Measurements from ENCODE around the gene ADAP1. TPM values are rescaled to one million over a fixed set of nuclear protein-coding genes. Genes with fewer than 3 reads are reported as not detected.

The ADAP1 gene
- total and polyA plus RNA-seq, 3 experiments from 2014 or later: 37.7 to 77.3 (median 67.7) TPM

- no peak overlapping the region for H3K4me3 Mint-ChIP-seq
- DNase-seq: no peak
- H3K4me1 Mint-ChIP-seq: peaks cover 5 to 31% (median 9%) of the 10 kb centered on the region in 3 donors
- Histone ChIP-seq H3K9me3 (ENCODE audit: low read length) (no peaks in the 10 kb centered on the region), H3K27me3 (ENCODE audit: insufficient read depth, low read length, poor library complexity, severe bottlenecking) (no peaks in the 10 kb centered on the region), H3K4me1 (ENCODE audit: insufficient read depth, low read length) (no peaks in the 10 kb centered on the region), H3K27ac (ENCODE audit: low read depth, low read length) (no peak overlapping the region), H3K36me3 (ENCODE audit: insufficient read depth, low read length) (peaks cover 41% of the 10 kb centered on the region), H3K4me3 (ENCODE audit: low read length) (no peak overlapping the region)
- peaks cover 0 to 2% (median 0%) of the 10 kb centered on the region in 5 donors for H3K9me3 Mint-ChIP-seq
- H3K27me3 Mint-ChIP-seq: peaks cover 0 to 2% of the 10 kb centered on the region in 2 donors
- H3K36me3 Mint-ChIP-seq: peaks cover 8 to 63% (median 9%) of the 10 kb centered on the region in 3 donors
- CTCF ChIA-PET: no interaction called here
- peak overlapping the region in 2 of 8 donors; percentile 38 to 77 for H3K27ac Mint-ChIP-seq
- POLR2A ChIA-PET: no interaction called here
These were observed 66.1 kb downstream of the ADAP1 start for GRCh38 chr7:888081-889024.

- peaks cover 0 to 2% (median 0%) of the 10 kb centered on the region in 5 donors for H3K9me3 Mint-ChIP-seq
- CTCF ChIA-PET: interaction anchor here (1.3 kb wide), 1 partner anchor 15 kb away, joined by 3 read pairs; no protein-coding TSS in a partner anchor
- H3K4me1 ChIP-seq (ENCODE audit: insufficient read depth, low read length): no peaks in the 10 kb centered on the region
- no peak overlapping the region for H3K4me3 ChIP-seq (ENCODE audit: low read length)
- peaks cover 0 to 2% of the 10 kb centered on the region in 2 donors for H3K27me3 Mint-ChIP-seq
- peaks cover 3 to 62% (median 4%) of the 10 kb centered on the region in 3 donors for H3K36me3 Mint-ChIP-seq
- peaks cover 11 to 39% (median 13%) of the 10 kb centered on the region in 3 donors for H3K4me1 Mint-ChIP-seq
- no peaks in the 10 kb centered on the region for H3K27me3 ChIP-seq (ENCODE audit: insufficient read depth, low read length, poor library complexity, severe bottlenecking)
- no peaks in the 10 kb centered on the region for H3K9me3 ChIP-seq (ENCODE audit: low read length)
- no peak for DNase-seq
- H3K27ac Mint-ChIP-seq: no peak overlapping the region
- no peak overlapping the region for H3K27ac ChIP-seq (ENCODE audit: low read depth, low read length)
- H3K36me3 ChIP-seq (ENCODE audit: insufficient read depth, low read length): peaks cover 38% of the 10 kb centered on the region
- POLR2A ChIA-PET: no interaction called here
- no peak overlapping the region for H3K4me3 Mint-ChIP-seq
These were observed 67.0 kb downstream of the ADAP1 start for GRCh38 chr7:887488-887820.

DNA sequence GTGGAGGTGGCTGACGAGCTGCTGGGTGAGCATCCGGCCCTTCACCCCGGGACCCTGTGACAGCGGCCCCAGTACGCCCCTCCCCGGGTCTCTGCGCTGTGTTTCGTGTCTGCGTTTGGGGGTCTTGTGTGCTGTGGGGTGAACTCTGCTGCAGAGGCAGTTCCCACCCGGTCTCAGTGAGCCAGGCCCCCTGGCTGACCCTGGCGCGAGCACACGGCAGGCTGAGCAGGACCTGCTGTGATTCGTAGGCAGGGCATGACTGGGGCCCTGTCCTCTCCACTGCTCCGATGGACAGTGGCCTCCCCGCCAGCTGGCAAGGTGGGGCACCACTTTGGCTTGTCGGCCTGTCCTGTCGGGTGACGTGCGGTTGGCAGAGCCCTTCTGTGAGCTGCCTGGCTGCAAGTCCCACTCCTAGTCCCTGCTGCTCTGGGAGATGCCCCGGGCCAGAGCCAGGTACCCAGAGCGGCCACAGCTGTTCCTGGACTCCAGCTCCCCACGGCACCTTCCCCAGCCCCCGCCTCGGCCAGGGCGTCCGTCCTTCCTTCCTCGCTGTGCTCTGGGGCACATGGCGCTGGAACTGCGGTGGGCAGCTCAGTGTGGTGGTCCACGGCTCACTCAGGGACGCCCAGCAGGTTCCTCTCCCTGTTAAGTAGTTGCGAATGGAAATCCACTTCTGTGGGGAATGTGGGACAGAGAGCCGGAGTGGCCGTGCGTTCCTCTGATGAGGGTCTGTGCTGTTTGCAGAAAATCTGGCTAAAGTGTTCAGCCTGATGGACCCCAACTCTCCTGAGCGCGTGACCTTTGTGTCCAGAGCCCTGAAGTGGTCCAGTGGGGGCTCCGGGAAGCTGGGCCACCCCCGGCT, 67.6 kb downstream of the ADAP1 start:
- Mint-ChIP-seq H3K27ac (no peak overlapping the region), H3K4me1 (peaks cover 14 to 44% (median 16%) of the 10 kb centered on the region in 3 donors), H3K9me3 (no peaks in the 10 kb centered on the region), H3K36me3 (peaks cover 0 to 60% (median 3%) of the 10 kb centered on the region in 3 donors), H3K27me3 (peaks cover 0 to 2% of the 10 kb centered on the region in 2 donors), H3K4me3 (no peak overlapping the region)
- Histone ChIP-seq H3K36me3 (ENCODE audit: insufficient read depth, low read length) (peaks cover 33% of the 10 kb centered on the region), H3K4me1 (ENCODE audit: insufficient read depth, low read length) (no peaks in the 10 kb centered on the region), H3K27ac (ENCODE audit: low read depth, low read length) (no peak overlapping the region), H3K9me3 (ENCODE audit: low read length) (no peaks in the 10 kb centered on the region), H3K27me3 (ENCODE audit: insufficient read depth, low read length, poor library complexity, severe bottlenecking) (no peaks in the 10 kb centered on the region), H3K4me3 (ENCODE audit: low read length) (no peak overlapping the region)
- ChIA-PET POLR2A (no interaction called here), CTCF (interaction anchor here (1.3 to 2.0 kb wide), 2 partner anchors 14 to 38 kb away, joined by 3 to 4 read pairs; no protein-coding TSS in a partner anchor)
- DNase-seq: no peak

DNA sequence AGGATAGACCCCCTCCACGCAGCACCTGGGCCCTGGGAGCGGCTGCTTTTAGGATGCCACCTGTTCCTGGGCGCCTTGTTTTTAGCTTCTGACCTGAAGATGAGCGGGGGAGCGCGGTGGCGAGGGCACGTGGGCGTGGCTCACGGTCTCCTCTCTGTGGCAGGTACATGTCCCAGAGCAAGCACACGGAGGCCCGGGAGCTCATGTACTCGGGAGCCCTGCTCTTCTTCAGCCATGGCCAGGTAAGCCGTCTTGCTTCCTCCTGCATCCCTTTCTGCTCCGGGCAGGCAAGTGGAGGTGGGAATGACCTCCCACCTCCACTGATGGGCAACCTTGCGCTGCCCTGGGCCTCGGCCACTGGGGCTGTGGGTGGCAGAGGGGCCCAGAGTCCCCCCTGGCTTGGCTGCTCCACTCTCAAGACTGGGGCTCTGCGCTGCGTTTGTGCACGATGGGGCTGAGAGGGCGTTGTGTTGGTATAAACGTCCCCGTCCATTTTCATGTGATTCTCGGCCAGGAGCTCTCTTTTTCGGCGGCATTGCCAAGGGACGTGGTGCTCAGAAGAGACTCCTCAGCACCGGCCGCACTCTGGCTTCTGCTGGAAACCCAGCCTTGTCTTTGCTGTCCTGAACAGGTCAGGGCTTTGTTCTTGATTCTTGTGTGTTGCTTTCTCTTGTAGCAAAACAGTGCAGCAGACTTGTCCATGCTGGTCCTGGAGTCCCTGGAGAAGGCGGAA, 68.4 kb downstream of the ADAP1 start:
- ChIA-PET POLR2A (no interaction called here), CTCF (interaction anchor here (1.3 to 2.0 kb wide), 2 partner anchors 13 to 39 kb away, joined by 3 to 4 read pairs; no protein-coding TSS in a partner anchor)
- no peaks in the 10 kb centered on the region for H3K9me3 ChIP-seq (ENCODE audit: low read length)
- H3K27ac ChIP-seq (ENCODE audit: low read depth, low read length): no peak overlapping the region
- H3K4me1 ChIP-seq (ENCODE audit: insufficient read depth, low read length): no peaks in the 10 kb centered on the region
- Mint-ChIP-seq H3K36me3 (peaks cover 0 to 55% (median 4%) of the 10 kb centered on the region in 3 donors), H3K27ac (peak overlapping the region in 3 of 8 donors; percentile 29 to 77 (median 54)), H3K27me3 (peaks cover 0 to 2% of the 10 kb centered on the region in 2 donors), H3K9me3 (no peaks in the 10 kb centered on the region), H3K4me1 (peaks cover 16 to 47% (median 21%) of the 10 kb centered on the region in 3 donors), H3K4me3 (no peak overlapping the region)
- no peak overlapping the region for H3K4me3 ChIP-seq (ENCODE audit: low read length)
- peak in 1 of 5 donors; percentile 37 for DNase-seq
- peaks cover 29% of the 10 kb centered on the region for H3K36me3 ChIP-seq (ENCODE audit: insufficient read depth, low read length)
- no peaks in the 10 kb centered on the region for H3K27me3 ChIP-seq (ENCODE audit: insufficient read depth, low read length, poor library complexity, severe bottlenecking)

DNA sequence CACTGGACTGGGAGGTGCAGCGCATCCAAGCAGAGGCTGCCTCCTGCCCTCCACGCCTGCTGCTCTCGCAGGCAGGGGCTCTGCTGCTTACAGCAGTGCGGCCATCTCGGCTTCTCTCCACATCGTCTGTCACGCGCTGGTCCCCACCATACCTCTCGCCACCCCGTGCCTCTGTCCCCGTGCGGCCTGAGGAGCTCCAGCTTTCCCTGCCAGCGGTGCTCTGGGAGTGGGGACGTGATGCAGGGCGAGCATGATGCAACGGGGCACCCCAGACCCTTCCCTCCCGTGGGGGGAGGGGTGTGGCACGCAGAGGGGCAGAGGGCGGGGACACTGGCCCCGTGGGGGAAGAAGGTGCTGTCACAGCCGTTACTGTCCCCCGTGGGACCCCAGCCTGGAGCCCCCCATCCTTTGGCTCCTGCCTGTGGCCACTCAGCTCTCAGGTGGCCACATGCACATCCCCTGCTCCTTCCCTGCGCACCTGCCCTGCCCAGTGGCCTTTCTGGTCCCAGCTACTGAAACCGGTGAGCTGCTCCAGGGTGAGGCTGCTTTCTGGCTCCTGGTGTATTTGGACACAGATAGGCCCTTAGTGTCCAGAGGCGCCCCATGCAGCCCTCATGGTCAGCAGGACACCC, 69.1 kb downstream of the ADAP1 start:
- no peak for DNase-seq
- Mint-ChIP-seq H3K27me3 (peaks cover 0 to 2% of the 10 kb centered on the region in 2 donors), H3K9me3 (no peaks in the 10 kb centered on the region), H3K4me1 (peaks cover 19 to 52% (median 21%) of the 10 kb centered on the region in 3 donors), H3K27ac (peak overlapping the region in 1 of 8 donors; percentile 71), H3K4me3 (no peak overlapping the region), H3K36me3 (peaks cover 0 to 51% (median 3%) of the 10 kb centered on the region in 3 donors)
- POLR2A ChIA-PET: no interaction called here
- Histone ChIP-seq H3K27ac (ENCODE audit: low read depth, low read length) (no peak overlapping the region), H3K9me3 (ENCODE audit: low read length) (no peaks in the 10 kb centered on the region), H3K4me1 (ENCODE audit: insufficient read depth, low read length) (no peaks in the 10 kb centered on the region), H3K36me3 (ENCODE audit: insufficient read depth, low read length) (peaks cover 22% of the 10 kb centered on the region), H3K4me3 (ENCODE audit: low read length) (no peak overlapping the region), H3K27me3 (ENCODE audit: insufficient read depth, low read length, poor library complexity, severe bottlenecking) (no peaks in the 10 kb centered on the region)
- CTCF ChIA-PET: interaction anchor here (2.0 kb wide), 1 partner anchor 40 kb away, joined by 4 read pairs; no protein-coding TSS in a partner anchor

- ChIA-PET POLR2A (no interaction called here), CTCF (interaction anchor here (1.2 to 2.0 kb wide), 2 partner anchors 41 to 109 kb away, joined by 4 read pairs; no protein-coding TSS in a partner anchor)
- DNase-seq: no peak
- H3K27me3 Mint-ChIP-seq: peaks cover 0 to 2% of the 10 kb centered on the region in 2 donors
- peaks cover 3% of the 10 kb centered on the region for H3K4me1 ChIP-seq (ENCODE audit: insufficient read depth, low read length)
- H3K9me3 Mint-ChIP-seq: no peaks in the 10 kb centered on the region
- H3K27ac Mint-ChIP-seq: peak overlapping the region in 2 of 8 donors; percentile 54 to 66
- H3K36me3 Mint-ChIP-seq: peaks cover 0 to 52% (median 3%) of the 10 kb centered on the region in 3 donors
- H3K9me3 ChIP-seq (ENCODE audit: low read length): no peaks in the 10 kb centered on the region
- peaks cover 25 to 61% (median 27%) of the 10 kb centered on the region in 3 donors for H3K4me1 Mint-ChIP-seq
- no peak overlapping the region for H3K4me3 ChIP-seq (ENCODE audit: low read length)
- no peaks in the 10 kb centered on the region for H3K27me3 ChIP-seq (ENCODE audit: insufficient read depth, low read length, poor library complexity, severe bottlenecking)
- peak overlapping the region in 1 of 7 donors; percentile 17 for H3K4me3 Mint-ChIP-seq
- H3K36me3 ChIP-seq (ENCODE audit: insufficient read depth, low read length): peaks cover 22% of the 10 kb centered on the region
- no peak overlapping the region for H3K27ac ChIP-seq (ENCODE audit: low read depth, low read length)
These were observed 70.1 kb downstream of the ADAP1 start for GRCh38 chr7:884191-885003.
